Mammary epithelial cell (primary cell): ENCODE results near the gene USP6.

Experiments
- EZH2 ChIP-seq: IDR thresholded peaks from 2 replicates; pipeline ENCODE4 v1.6.1; 2012; ENCODE audit warnings: low read length, inconsistent platforms, borderline replicate concordance
- TF ChIP-seq, protein P1 (sequence below), 2 donors: IDR thresholded peaks in 1 of 2; conservative IDR thresholded peaks in 1 of 2; 2 replicates each; pipeline ENCODE4 v1.5.1; 2011 to 2012; ENCODE audit warnings: inconsistent platforms in 2 of 2, low read length in 2 of 2, mild to moderate bottlenecking in 2 of 2, control low read depth in 1 of 2, low read depth in 1 of 2; ENCODE audit not compliant: insufficient read depth in 1 of 2; ENCODE audit errors: extremely low read depth in 1 of 2

DNA sequence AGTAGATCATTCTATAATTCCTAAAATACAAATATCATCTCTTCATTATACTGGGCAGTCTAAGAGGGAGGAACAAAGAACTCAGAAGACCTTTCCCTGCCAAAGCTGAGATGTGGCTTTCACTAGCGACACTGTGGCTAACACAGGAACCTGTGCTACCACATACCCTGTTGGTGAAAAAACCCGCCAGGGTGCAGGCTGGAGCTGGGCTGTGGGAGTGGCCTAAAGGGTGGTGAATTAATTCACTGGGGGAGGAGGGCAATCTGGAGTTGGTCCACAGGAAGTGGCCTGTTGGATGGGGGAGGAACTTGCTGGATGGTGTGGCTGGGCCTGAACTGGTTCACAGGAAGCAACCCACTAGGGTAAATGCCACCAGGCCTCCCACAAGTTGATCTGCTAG, 68.5 kb downstream of the USP6 start:
- TF ChIP-seq, protein P1, sequence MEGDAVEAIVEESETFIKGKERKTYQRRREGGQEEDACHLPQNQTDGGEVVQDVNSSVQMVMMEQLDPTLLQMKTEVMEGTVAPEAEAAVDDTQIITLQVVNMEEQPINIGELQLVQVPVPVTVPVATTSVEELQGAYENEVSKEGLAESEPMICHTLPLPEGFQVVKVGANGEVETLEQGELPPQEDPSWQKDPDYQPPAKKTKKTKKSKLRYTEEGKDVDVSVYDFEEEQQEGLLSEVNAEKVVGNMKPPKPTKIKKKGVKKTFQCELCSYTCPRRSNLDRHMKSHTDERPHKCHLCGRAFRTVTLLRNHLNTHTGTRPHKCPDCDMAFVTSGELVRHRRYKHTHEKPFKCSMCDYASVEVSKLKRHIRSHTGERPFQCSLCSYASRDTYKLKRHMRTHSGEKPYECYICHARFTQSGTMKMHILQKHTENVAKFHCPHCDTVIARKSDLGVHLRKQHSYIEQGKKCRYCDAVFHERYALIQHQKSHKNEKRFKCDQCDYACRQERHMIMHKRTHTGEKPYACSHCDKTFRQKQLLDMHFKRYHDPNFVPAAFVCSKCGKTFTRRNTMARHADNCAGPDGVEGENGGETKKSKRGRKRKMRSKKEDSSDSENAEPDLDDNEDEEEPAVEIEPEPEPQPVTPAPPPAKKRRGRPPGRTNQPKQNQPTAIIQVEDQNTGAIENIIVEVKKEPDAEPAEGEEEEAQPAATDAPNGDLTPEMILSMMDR (conservative IDR thresholded peaks at IDR 0.05 in 1 of 2, IDR thresholded peaks at IDR 0.05 in 1 of 2; ENCODE audit: extremely low read depth in 1 of 2, insufficient read depth in 1 of 2, low read depth in 1 of 2, low read length in 2 of 2): no peak
- TF ChIP-seq EZH2: no peak
